K562 (cell line): ENCODE measurements around the gene PNKD. TPM values are rescaled to one million over a fixed set of nuclear protein-coding genes. Genes with fewer than 3 reads are reported as not detected.

Source experiments
- ARHGAP35 ChIP-seq: fragments of 450-650 bp; IDR thresholded peaks from 2 replicates; pipeline ENCODE4 v1.6.1; 2018; ENCODE audit not compliant: partially characterized antibody
- CBX2 ChIP-seq: fragments of 200-600 bp; sonication (generic); IDR thresholded peaks from one replicate; pipeline ENCODE4 v1.6.1; 2012; ENCODE audit warnings: mild to moderate bottlenecking, low read length, inconsistent platforms; ENCODE audit not compliant: insufficient read depth, poor library complexity, severe bottlenecking
- EZH2 ChIP-seq: IDR thresholded peaks from 2 replicates; pipeline ENCODE4 v1.6.1; 2012; ENCODE audit warnings: low read depth, mild to moderate bottlenecking, inconsistent platforms, low read length, borderline replicate concordance
- FOXA3 ChIP-seq, 2 experiments: fragments of 450-650 bp in 1 of 2; sonication (generic) in 1 of 2; formaldehyde crosslinking; IDR thresholded peaks in 1 of 2; conservative IDR thresholded peaks in 1 of 2; 2 replicates each; pipeline versions ENCODE4 v1.4.0 to v1.8.0; 2020 to 2022; ENCODE audit warnings: mild to moderate bottlenecking in 2 of 2, missing genetic modification reagents in 1 of 2
- FOXK1 ChIP-seq: sonication (generic); formaldehyde crosslinking; IDR thresholded peaks from 2 replicates; pipeline ENCODE4 v1.8.0; 2022; ENCODE audit warnings: missing genetic modification reagents, mild to moderate bottlenecking, borderline replicate concordance
- GTF2A2 ChIP-seq: IDR thresholded peaks from 2 replicates; pipeline ENCODE4 v1.6.1; 2016; ENCODE audit warnings: mild to moderate bottlenecking, missing genetic modification characterization, missing compliant biosample characterization
- GTF3C2 ChIP-seq: IDR thresholded peaks from 3 replicates; pipeline ENCODE4 v1.6.1; 2011; ENCODE audit warnings: borderline replicate concordance, mild to moderate bottlenecking, moderate library complexity; ENCODE audit not compliant: insufficient read length; ENCODE audit errors: extremely low read depth
- HIVEP1 ChIP-seq: fragments of 250-450 bp; sonication (Bioruptor Pico); IDR thresholded peaks from 2 replicates; pipeline ENCODE4 v1.4.0; 2020; ENCODE audit warnings: mild to moderate bottlenecking
- HMBOX1 ChIP-seq: sonication (generic); IDR thresholded peaks from 2 replicates; pipeline ENCODE4 v1.6.1; 2016
- HNRNPK ChIP-seq: fragments of 200-400 bp; formaldehyde crosslinking; IDR thresholded peaks from one replicate; pipeline ENCODE4 v1.6.1; 2018; ENCODE audit warnings: mild to moderate bottlenecking, low read depth, low read length; ENCODE audit not compliant: poor library complexity, severe bottlenecking
- HOXB6 ChIP-seq: fragments of 250-450 bp; sonication (Bioruptor Pico); IDR thresholded peaks from 2 replicates; pipeline ENCODE4 v1.5.1; 2022; ENCODE audit warnings: mild to moderate bottlenecking, borderline replicate concordance
- ILF3 ChIP-seq: fragments of 450-650 bp; IDR thresholded peaks from 2 replicates; pipeline ENCODE4 v1.6.1; 2018; ENCODE audit warnings: antibody characterized with exemption, mild to moderate bottlenecking, moderate library complexity, borderline replicate concordance
- JUNB ChIP-seq: fragments of 450-650 bp; formaldehyde crosslinking; conservative IDR thresholded peaks from 2 replicates; pipeline ENCODE4 v1.4.0; 2020; ENCODE audit warnings: mild to moderate bottlenecking
- MAX ChIP-seq: sonication (generic); formaldehyde crosslinking; IDR thresholded peaks from 2 replicates; pipeline ENCODE4 v1.9.0; 2022; ENCODE audit warnings: mild to moderate bottlenecking, missing genetic modification reagents
- PHF8 ChIP-seq: fragments of 200-600 bp; sonication (generic); IDR thresholded peaks from 2 replicates; pipeline ENCODE4 v1.6.1; 2012; ENCODE audit warnings: mixed run types, mild to moderate bottlenecking, inconsistent platforms, low read length, moderate library complexity, borderline replicate concordance
- RCOR1 ChIP-seq, 2 experiments: IDR thresholded peaks; 2 replicates each; pipeline ENCODE4 v1.6.1; 2012; ENCODE audit warnings: low read depth in 2 of 2, low read length in 2 of 2, borderline replicate concordance in 1 of 2, improper control_type of control experiment in 1 of 2
- RFX1 ChIP-seq: fragments of 450-650 bp; IDR thresholded peaks from 2 replicates; pipeline ENCODE4 v1.6.1; 2016; ENCODE audit warnings: mild to moderate bottlenecking, moderate library complexity
- RUNX1 ChIP-seq: sonication (generic); IDR thresholded peaks from 2 replicates; pipeline ENCODE4 v1.6.1; 2016; ENCODE audit warnings: antibody characterized with exemption, low read depth
- SETDB1 ChIP-seq: IDR thresholded peaks from one replicate; pipeline ENCODE4 v1.6.1; 2012; ENCODE audit warnings: low read length, control low read depth, inconsistent platforms
- SMARCA5 ChIP-seq: fragments of 450-650 bp; IDR thresholded peaks from 2 replicates; pipeline ENCODE4 v1.6.1; 2016
- SMARCC2 ChIP-seq: fragments of 450-650 bp; IDR thresholded peaks from 2 replicates; pipeline ENCODE4 v1.6.1; 2017; ENCODE audit warnings: antibody characterized with exemption, moderate library complexity, mild to moderate bottlenecking, low read depth
- WHSC1 ChIP-seq: IDR thresholded peaks from one replicate; pipeline ENCODE4 v1.6.1; 2012; ENCODE audit warnings: low read length, control low read depth, inconsistent platforms
- ZEB2 ChIP-seq: fragments of 450-650 bp; IDR thresholded peaks from 2 replicates; pipeline ENCODE4 v1.6.1; 2016
- ZNF184 ChIP-seq: sonication (generic); formaldehyde crosslinking; IDR thresholded peaks from 2 replicates; pipeline ENCODE4 v1.5.0; 2020; ENCODE audit warnings: missing genetic modification reagents
- ZNF398 ChIP-seq: fragments of 250-450 bp; sonication (Bioruptor Pico); IDR thresholded peaks from 2 replicates; pipeline ENCODE4 v1.8.0; 2021; ENCODE audit warnings: moderate library complexity, mild to moderate bottlenecking, inconsistent platforms
- ZNF707 ChIP-seq: fragments of 250-450 bp; sonication (Bioruptor Pico); conservative IDR thresholded peaks from 2 replicates; pipeline ENCODE4 v1.8.0; 2022; ENCODE audit warnings: inconsistent platforms, mild to moderate bottlenecking, moderate library complexity
- polyA plus RNA-seq, 8 experiments: library from polyadenylated mRNA; depleted of rRNA in 4 of 8; stranded (reverse) in 5 of 8; unstranded in 3 of 8; fragments of >200 nt; fragmentation: Nextera tagmentation in 2 of 8; fragmentation: Illumina TruSeq in 1 of 8; extraction: Ambion mirVana in 2 of 8; extraction: Trizol in 1 of 8; gene quantifications; 2 replicates each; pipeline versions ENCODE4 v1.2.1 to v1.2.3, GENCODE V29; 2011 to 2014; ENCODE audit warnings: inconsistent platforms in 1 of 8, missing spikeins in 1 of 8
- total RNA-seq, 7 experiments: library from RNA; depleted of rRNA in 6 of 7; stranded (reverse); fragments of >200 nt in 6 of 7; fragmentation: Illumina TruSeq in 2 of 7; extraction: Trizol in 2 of 7; gene quantifications; 2 replicates each; pipeline versions ENCODE4 v1.2.1 to v1.2.3, GENCODE V29; 2011 to 2021; ENCODE audit warnings: low replicate concordance in 1 of 7

PNKD gene
- total and polyA plus RNA-seq, 9 of the 15 experiments (the other 6 are each of a cell fraction or from before 2014, with no cell fraction given) = 26.0 to 105 (median 60.1) TPM

- TF ChIP-seq FOXK1 (CRISPR knock-in tag) (no peak), SMARCA5 (peak; percentile 93), PHF8 (no peak), CBX2 (no peak), HOXB6 (no peak), ZNF707 (no peak), HMBOX1 (no peak), MAX (CRISPR knock-in tag) (no peak), GTF2A2 (tag) (no peak), RUNX1 (no peak), RFX1 (no peak), RCOR1 (IDR thresholded peaks at IDR 0.05; ENCODE audit: borderline replicate concordance in 1 of 2, low read depth in 2 of 2, low read length in 2 of 2) (peak in 1 of 2 experiments; percentile 77; a peak in 2 of 4 replicates), EZH2 (no peak), GTF3C2 (no peak), WHSC1 (no peak), ZNF184 (CRISPR knock-in tag) (no peak), HIVEP1 (CRISPR knock-in tag) (no peak), ILF3 (no peak), HNRNPK (no peak), ZEB2 (no peak), JUNB (CRISPR knock-in tag) (no peak), SMARCC2 (no peak), SETDB1 (no peak), FOXA3 (CRISPR knock-in tag; conservative IDR thresholded peaks at IDR 0.05 in 1 of 2, IDR thresholded peaks at IDR 0.05 in 1 of 2) (no peak), ARHGAP35 (no peak), ZNF398 (CRISPR knock-in tag) (no peak)
Measured at GRCh38 chr2:218368150-218368528, 97.8 kb downstream of the PNKD start (continued).
